PC-9 (cell line): Measurements from ENCODE around the gene KCNN3.

Experiments
- CTCF ChIP-seq: fragments of 200-600 bp; sonication (generic); conservative IDR thresholded peaks from 2 replicates; pipeline ENCODE4 v1.6.1; 2017; ENCODE audit warnings: mixed run types, antibody characterized with exemption, mild to moderate bottlenecking, moderate library complexity
- EZH2 ChIP-seq: fragments of 200-600 bp; sonication (generic); IDR thresholded peaks from 2 replicates; pipeline ENCODE4 v1.8.0; 2017; ENCODE audit warnings: antibody characterized with exemption, low read depth

GRCh38 chr1:154770897-154771594, 99.0 kb downstream of the KCNN3 start:
- no peak for TF ChIP-seq CTCF
- no peak for TF ChIP-seq EZH2
